HepG2 (cell line): ENCODE data around the gene AUH. TPM values are rescaled to one million over a fixed set of nuclear protein-coding genes. Genes with fewer than 3 reads are reported as not detected.
A peak's percentile ranks its signal among the peaks of the same experiment; 100 is the strongest.

ENCODE experiments used
- BHLHE40 ChIP-seq: IDR thresholded peaks from 2 replicates; pipeline ENCODE4 v1.6.1; 2011; ENCODE audit warnings: low read length, improper control_type of control experiment
- FOXJ3 ChIP-seq: sonication (generic); formaldehyde crosslinking; IDR thresholded peaks from 2 replicates; pipeline ENCODE4 v1.4.0; 2020; ENCODE audit warnings: missing genetic modification reagents, mild to moderate bottlenecking, borderline replicate concordance
- HOMEZ ChIP-seq: IDR thresholded peaks from 2 replicates; pipeline ENCODE4 v1.6.1; 2016; ENCODE audit warnings: low read depth
- MAFG ChIP-seq: sonication (generic); formaldehyde crosslinking; IDR thresholded peaks from 2 replicates; pipeline ENCODE4 v1.5.1; 2020; ENCODE audit warnings: mild to moderate bottlenecking, missing genetic modification reagents
- MED1 ChIP-seq: sonication (generic); formaldehyde crosslinking; IDR thresholded peaks from 2 replicates; pipeline ENCODE4 v1.4.0; 2020; ENCODE audit warnings: missing genetic modification reagents
- MED13 ChIP-seq: sonication (generic); formaldehyde crosslinking; IDR thresholded peaks from 2 replicates; pipeline ENCODE4 v1.5.0; 2020; ENCODE audit warnings: missing genetic modification reagents
- MXD1 ChIP-seq: sonication (generic); formaldehyde crosslinking; IDR thresholded peaks from 2 replicates; pipeline ENCODE4 v1.4.0; 2020; ENCODE audit warnings: mild to moderate bottlenecking, missing genetic modification reagents
- PBX2 ChIP-seq: IDR thresholded peaks from 2 replicates; pipeline ENCODE4 v1.6.1; 2016; ENCODE audit warnings: control low read depth
- RAD21 ChIP-seq: fragments of 450-650 bp; formaldehyde crosslinking; IDR thresholded peaks from 2 replicates; pipeline ENCODE4 v1.5.0; 2020; ENCODE audit warnings: mild to moderate bottlenecking
- REPIN1 ChIP-seq: sonication (generic); formaldehyde crosslinking; IDR thresholded peaks from 2 replicates; pipeline ENCODE4 v1.8.0; 2022; ENCODE audit warnings: missing genetic modification reagents, low read depth, mild to moderate bottlenecking, borderline replicate concordance
- SMARCE1 ChIP-seq: fragments of 450-650 bp; IDR thresholded peaks from 2 replicates; pipeline ENCODE4 v1.6.1; 2017; ENCODE audit warnings: borderline replicate concordance
- TEAD3 ChIP-seq: optimal IDR thresholded peaks from 2 replicates; pipeline ENCODE3; 2016; ENCODE audit warnings: borderline replicate concordance
- ZGPAT ChIP-seq: IDR thresholded peaks from 2 replicates; pipeline ENCODE4 v1.6.1; 2016; ENCODE audit warnings: mild to moderate bottlenecking
- ZMYM4 ChIP-seq: sonication (generic); formaldehyde crosslinking; IDR thresholded peaks from 2 replicates; pipeline ENCODE4 v1.8.1; 2023; ENCODE audit warnings: mild to moderate bottlenecking, missing genetic modification reagents
- ZNF235 ChIP-seq: sonication (generic); formaldehyde crosslinking; IDR thresholded peaks from 2 replicates; pipeline ENCODE4 v1.8.1; 2023; ENCODE audit warnings: mild to moderate bottlenecking, missing genetic modification reagents, borderline replicate concordance
- ZNF614 ChIP-seq: IDR thresholded peaks from 2 replicates; pipeline ENCODE4 v1.6.1; 2018; ENCODE audit warnings: missing biosample characterization, missing genetic modification reagents, inconsistent platforms, borderline replicate concordance
- ZNF788 ChIP-seq: sonication (generic); formaldehyde crosslinking; IDR thresholded peaks from 2 replicates; pipeline ENCODE4 v1.5.0; 2020; ENCODE audit warnings: mild to moderate bottlenecking, missing genetic modification reagents, borderline replicate concordance
- polyA plus RNA-seq, 8 experiments: library from polyadenylated mRNA; depleted of rRNA in 3 of 8; stranded (reverse) in 7 of 8; unstranded in 1 of 8; fragments of >200 nt; fragmentation: Illumina TruSeq in 4 of 8; extraction: Trizol in 4 of 8; gene quantifications; 2 replicates each; pipeline versions ENCODE4 v1.2.1 to v1.2.3, GENCODE V29; 2011 to 2016; ENCODE audit warnings: low read depth in 4 of 8, missing spikeins in 1 of 8, mixed read lengths in 1 of 8; ENCODE audit not compliant: insufficient read depth in 1 of 8
- total RNA-seq, 5 experiments: library from RNA; depleted of rRNA; stranded (reverse); fragments of >200 nt; fragmentation: Illumina TruSeq; extraction: Trizol; gene quantifications; 2 replicates each; pipeline ENCODE4 v1.2.3, GENCODE V29; 2016; ENCODE audit warnings: low read depth in 1 of 5
- TF ChIP-seq, protein P1 (sequence below): sonication (generic); formaldehyde crosslinking; IDR thresholded peaks from 2 replicates; pipeline ENCODE4 v1.5.1; 2020; ENCODE audit warnings: missing genetic modification reagents, mild to moderate bottlenecking, borderline replicate concordance
- TF ChIP-seq, protein P2 (sequence below): IDR thresholded peaks from 2 replicates; pipeline ENCODE4 v1.6.1; 2012; ENCODE audit warnings: low read depth, low read length, improper control_type of control experiment

AUH gene
- total and polyA plus RNA-seq, 2 of the 13 experiments (the other 11 are each of a cell fraction or from before 2014, with no cell fraction given): 25.8 to 31.9 TPM

- TF ChIP-seq, protein P1, sequence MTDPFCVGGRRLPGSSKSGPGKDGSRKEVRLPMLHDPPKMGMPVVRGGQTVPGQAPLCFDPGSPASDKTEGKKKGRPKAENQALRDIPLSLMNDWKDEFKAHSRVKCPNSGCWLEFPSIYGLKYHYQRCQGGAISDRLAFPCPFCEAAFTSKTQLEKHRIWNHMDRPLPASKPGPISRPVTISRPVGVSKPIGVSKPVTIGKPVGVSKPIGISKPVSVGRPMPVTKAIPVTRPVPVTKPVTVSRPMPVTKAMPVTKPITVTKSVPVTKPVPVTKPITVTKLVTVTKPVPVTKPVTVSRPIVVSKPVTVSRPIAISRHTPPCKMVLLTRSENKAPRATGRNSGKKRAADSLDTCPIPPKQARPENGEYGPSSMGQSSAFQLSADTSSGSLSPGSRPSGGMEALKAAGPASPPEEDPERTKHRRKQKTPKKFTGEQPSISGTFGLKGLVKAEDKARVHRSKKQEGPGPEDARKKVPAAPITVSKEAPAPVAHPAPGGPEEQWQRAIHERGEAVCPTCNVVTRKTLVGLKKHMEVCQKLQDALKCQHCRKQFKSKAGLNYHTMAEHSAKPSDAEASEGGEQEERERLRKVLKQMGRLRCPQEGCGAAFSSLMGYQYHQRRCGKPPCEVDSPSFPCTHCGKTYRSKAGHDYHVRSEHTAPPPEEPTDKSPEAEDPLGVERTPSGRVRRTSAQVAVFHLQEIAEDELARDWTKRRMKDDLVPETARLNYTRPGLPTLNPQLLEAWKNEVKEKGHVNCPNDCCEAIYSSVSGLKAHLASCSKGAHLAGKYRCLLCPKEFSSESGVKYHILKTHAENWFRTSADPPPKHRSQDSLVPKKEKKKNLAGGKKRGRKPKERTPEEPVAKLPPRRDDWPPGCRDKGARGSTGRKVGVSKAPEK: no peak
- TF ChIP-seq, protein P2, sequence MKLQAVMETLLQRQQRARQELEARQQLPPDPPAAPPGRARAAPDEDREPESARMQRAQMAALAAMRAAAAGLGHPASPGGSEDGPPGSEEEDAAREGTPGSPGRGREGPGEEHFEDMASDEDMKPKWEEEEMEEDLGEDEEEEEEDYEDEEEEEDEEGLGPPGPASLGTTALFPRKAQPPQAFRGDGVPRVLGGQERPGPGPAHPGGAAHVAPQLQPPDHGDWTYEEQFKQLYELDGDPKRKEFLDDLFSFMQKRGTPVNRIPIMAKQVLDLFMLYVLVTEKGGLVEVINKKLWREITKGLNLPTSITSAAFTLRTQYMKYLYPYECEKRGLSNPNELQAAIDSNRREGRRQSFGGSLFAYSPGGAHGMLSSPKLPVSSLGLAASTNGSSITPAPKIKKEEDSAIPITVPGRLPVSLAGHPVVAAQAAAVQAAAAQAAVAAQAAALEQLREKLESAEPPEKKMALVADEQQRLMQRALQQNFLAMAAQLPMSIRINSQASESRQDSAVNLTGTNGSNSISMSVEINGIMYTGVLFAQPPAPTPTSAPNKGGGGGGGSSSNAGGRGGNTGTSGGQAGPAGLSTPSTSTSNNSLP: peak; percentile 100
- TF ChIP-seq SMARCE1 (no peak), HOMEZ (CRISPR knock-in tag) (peak; percentile 93), MAFG (peak; percentile 78), ZGPAT (CRISPR knock-in tag) (peak; percentile 97), MED13 (CRISPR knock-in tag) (peak; percentile 100), MXD1 (CRISPR knock-in tag) (no peak), FOXJ3 (CRISPR knock-in tag) (peak; percentile 92), MED1 (CRISPR knock-in tag) (peak; percentile 100), REPIN1 (CRISPR knock-in tag) (peak; percentile 62; the same call in 1 of the 2 replicates), ZNF235 (CRISPR knock-in tag) (no peak), ZMYM4 (CRISPR knock-in tag) (peak; percentile 92), BHLHE40 (peak; percentile 100), ZNF788 (CRISPR knock-in tag) (peak; percentile 95; the same call in 1 of the 2 replicates), TEAD3 (CRISPR knock-in tag) (peak; percentile 96), RAD21 (peak; percentile 33; the same call in 1 of the 2 replicates), ZNF614 (CRISPR knock-in tag) (peak; percentile 91; the same call in 1 of the 2 replicates), PBX2 (CRISPR knock-in tag) (peak; percentile 79)
Measured at GRCh38 chr9:91197232-91198181, 164.2 kb downstream of the AUH start (continued).
